ENCODE data around the gene CADM1. TPM values are rescaled to one million over a fixed set of nuclear protein-coding genes. Genes with fewer than 3 reads are reported as not detected.

The CADM1 gene
- total RNA-seq, 4 donors from 2014 or later, result 7.4 to 61.5 (median 28.5) TPM

DNA sequence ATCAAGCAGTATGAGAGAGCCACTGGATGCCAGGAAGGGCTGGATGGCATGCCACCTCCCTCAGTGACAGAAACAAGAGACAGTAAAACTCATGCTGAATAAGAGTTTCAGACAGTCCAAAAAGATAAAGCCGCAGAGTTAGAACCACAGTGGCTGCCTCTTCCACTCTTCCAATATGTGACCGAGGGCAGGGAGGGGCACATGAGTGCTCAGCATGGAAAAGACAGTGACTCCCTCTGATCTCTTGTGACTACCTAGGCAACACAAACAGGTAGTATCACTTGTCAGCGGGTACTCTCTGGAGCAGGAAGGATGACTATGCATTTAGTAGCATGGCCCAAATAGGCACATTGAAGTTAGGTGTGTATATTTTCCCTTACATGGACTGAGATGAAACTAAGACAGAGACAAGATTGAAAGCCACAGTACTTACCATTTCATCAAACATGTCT, 295.4 kb downstream of the CADM1 start:
- DNase-seq, result no peak
- no peak overlapping the region for H3K4me3 ChIP-seq
- TF ChIP-seq, protein P1, sequence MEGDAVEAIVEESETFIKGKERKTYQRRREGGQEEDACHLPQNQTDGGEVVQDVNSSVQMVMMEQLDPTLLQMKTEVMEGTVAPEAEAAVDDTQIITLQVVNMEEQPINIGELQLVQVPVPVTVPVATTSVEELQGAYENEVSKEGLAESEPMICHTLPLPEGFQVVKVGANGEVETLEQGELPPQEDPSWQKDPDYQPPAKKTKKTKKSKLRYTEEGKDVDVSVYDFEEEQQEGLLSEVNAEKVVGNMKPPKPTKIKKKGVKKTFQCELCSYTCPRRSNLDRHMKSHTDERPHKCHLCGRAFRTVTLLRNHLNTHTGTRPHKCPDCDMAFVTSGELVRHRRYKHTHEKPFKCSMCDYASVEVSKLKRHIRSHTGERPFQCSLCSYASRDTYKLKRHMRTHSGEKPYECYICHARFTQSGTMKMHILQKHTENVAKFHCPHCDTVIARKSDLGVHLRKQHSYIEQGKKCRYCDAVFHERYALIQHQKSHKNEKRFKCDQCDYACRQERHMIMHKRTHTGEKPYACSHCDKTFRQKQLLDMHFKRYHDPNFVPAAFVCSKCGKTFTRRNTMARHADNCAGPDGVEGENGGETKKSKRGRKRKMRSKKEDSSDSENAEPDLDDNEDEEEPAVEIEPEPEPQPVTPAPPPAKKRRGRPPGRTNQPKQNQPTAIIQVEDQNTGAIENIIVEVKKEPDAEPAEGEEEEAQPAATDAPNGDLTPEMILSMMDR (IDR thresholded peaks at IDR 0.05), result no peak
- TF ChIP-seq POLR2A (IDR thresholded peaks at IDR 0.05), result no peak
- H3K4me1 ChIP-seq, result no peaks in the 10 kb centered on the region
- H3K27ac ChIP-seq, result no peak overlapping the region
- no peaks in the 10 kb centered on the region for H3K9me3 ChIP-seq
- intact Hi-C loops (cut with DNase I; ENCODE audit: low total_unique reads), result no loop called here
- no peaks in the 10 kb centered on the region for H3K27me3 ChIP-seq
- no peaks in the 10 kb centered on the region for H3K36me3 ChIP-seq

DNA sequence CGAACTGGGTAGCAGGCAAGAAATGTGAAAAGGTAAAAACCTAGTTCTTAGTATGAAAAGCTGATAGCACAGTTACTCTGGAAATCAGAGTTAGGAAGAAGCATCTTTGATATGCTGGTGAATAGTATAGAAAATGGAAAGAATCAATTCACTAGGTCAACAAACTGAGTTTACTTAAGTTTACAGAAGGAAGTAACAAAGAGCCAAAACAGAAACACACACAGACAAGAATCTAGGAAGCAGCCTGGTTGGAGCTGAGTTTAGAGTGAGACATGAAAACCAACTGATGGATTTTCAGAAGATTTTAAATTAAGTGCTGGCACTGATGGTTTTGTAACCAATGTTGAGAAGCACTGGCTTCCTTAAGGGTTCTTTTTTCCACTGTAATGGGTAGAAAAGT, 296.3 kb downstream of the CADM1 start:
- no peak overlapping the region for H3K27ac ChIP-seq
- H3K9me3 ChIP-seq, result no peaks in the 10 kb centered on the region
- H3K4me3 ChIP-seq, result no peak overlapping the region
- no peak for DNase-seq
- no peaks in the 10 kb centered on the region for H3K4me1 ChIP-seq
- TF ChIP-seq, protein P1 (IDR thresholded peaks at IDR 0.05), result no peak
- TF ChIP-seq POLR2A (IDR thresholded peaks at IDR 0.05), result no peak
- intact Hi-C loops (cut with DNase I; ENCODE audit: low total_unique reads), result no loop called here
- no peaks in the 10 kb centered on the region for H3K27me3 ChIP-seq
- no peaks in the 10 kb centered on the region for H3K36me3 ChIP-seq

- no peak overlapping the region for H3K27ac ChIP-seq
- H3K4me1 ChIP-seq, result no peaks in the 10 kb centered on the region
- TF ChIP-seq POLR2A (IDR thresholded peaks at IDR 0.05), result no peak
- TF ChIP-seq, protein P1 (IDR thresholded peaks at IDR 0.05), result no peak
- H3K36me3 ChIP-seq, result no peaks in the 10 kb centered on the region
- no peak overlapping the region for H3K4me3 ChIP-seq
- no peaks in the 10 kb centered on the region for H3K9me3 ChIP-seq
- no peak for DNase-seq
- H3K27me3 ChIP-seq, result no peaks in the 10 kb centered on the region
- intact Hi-C loops (cut with DNase I; ENCODE audit: low total_unique reads), result no loop called here
Observed at GRCh38 chr11:115207166-115207591, 297.0 kb downstream of the CADM1 start.

GRCh38 chr11:115206365-115207022, 297.7 kb downstream of the CADM1 start:
- intact Hi-C loops (cut with DNase I; ENCODE audit: low total_unique reads), result no loop called here
- Histone ChIP-seq H3K4me3 (no peak overlapping the region), H3K9me3 (no peaks in the 10 kb centered on the region), H3K36me3 (no peaks in the 10 kb centered on the region), H3K27me3 (no peaks in the 10 kb centered on the region), H3K4me1 (no peaks in the 10 kb centered on the region), H3K27ac (no peak overlapping the region)
- TF ChIP-seq, protein P1 (IDR thresholded peaks at IDR 0.05), result no peak
- no peak for TF ChIP-seq POLR2A (IDR thresholded peaks at IDR 0.05)
- DNase-seq, result no peak

DNA sequence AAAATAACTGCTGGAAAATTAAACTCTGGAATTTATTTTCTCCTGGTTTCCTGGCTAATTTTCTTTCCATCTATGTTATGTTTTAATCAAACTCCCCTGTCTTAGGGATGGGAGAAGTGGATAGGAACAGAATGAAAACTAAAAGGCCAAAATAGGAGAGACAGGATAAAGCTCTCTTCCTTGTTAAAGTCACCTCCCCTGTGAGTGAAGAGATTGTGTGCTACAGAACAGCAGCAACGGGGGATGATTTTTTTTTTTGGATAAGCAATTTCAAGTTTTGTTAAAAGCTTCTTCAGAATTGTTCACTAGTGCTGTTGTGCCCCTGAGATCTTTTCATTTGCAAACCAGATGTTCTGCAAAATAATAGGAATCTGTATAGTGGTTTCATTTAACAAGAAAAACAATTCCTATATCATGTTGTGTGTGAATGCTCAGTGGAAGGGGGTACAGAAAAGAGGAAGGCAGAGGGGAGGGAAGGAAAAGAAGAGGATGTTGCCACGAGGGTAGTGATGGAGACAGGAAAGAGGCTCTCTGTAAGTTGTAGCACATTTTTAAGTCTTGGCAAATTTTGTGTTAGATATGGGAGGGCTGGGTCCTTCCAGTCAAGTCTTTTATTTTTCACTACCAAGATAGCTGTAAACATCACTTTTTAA, 301.2 kb downstream of the CADM1 start:
- no peak for DNase-seq
- intact Hi-C loops (cut with DNase I; ENCODE audit: low total_unique reads), result no loop called here
- Histone ChIP-seq H3K4me3 (no peak overlapping the region), H3K4me1 (no peaks in the 10 kb centered on the region), H3K36me3 (no peaks in the 10 kb centered on the region), H3K9me3 (no peaks in the 10 kb centered on the region), H3K27me3 (no peaks in the 10 kb centered on the region), H3K27ac (no peak overlapping the region)
- TF ChIP-seq, protein P1 (IDR thresholded peaks at IDR 0.05), result no peak
- TF ChIP-seq POLR2A (IDR thresholded peaks at IDR 0.05), result no peak
